Measurements from ENCODE around the gene MARCHF10. TPM values are rescaled to one million over a fixed set of nuclear protein-coding genes. Genes with fewer than 3 reads are reported as not detected.
A peak's percentile ranks its signal among the peaks of the same experiment; 100 is the strongest.

The MARCHF10 gene
- total RNA-seq, 1 donor from 2014 or later, result not detected

DNA sequence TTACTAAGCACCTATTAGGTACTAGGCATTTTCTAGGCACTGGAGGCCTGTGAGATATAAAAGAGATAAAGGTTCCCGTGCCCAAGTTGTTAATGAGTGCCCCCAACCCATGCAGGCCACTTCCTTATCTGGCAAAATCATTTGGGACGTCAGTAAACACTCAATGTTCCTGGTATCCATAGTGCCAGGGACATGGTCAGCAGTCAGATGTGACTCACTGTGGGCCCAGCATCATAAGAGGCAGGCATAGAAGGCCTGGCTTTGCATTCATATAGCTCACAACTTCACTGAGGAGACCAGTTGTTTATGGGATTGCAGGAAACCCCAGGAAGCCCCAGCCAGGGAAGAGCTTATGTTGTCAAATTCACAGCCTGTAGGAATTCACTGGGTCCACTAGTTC is 99.5 kb downstream of the MARCHF10 start:
- intact Hi-C loops (cut with micrococcal nuclease), result loop anchor here (5.0 kb wide), 1 partner anchor 259 kb away; the partner anchor contains the start of gene TANC2
- TF ChIP-seq, protein P1, sequence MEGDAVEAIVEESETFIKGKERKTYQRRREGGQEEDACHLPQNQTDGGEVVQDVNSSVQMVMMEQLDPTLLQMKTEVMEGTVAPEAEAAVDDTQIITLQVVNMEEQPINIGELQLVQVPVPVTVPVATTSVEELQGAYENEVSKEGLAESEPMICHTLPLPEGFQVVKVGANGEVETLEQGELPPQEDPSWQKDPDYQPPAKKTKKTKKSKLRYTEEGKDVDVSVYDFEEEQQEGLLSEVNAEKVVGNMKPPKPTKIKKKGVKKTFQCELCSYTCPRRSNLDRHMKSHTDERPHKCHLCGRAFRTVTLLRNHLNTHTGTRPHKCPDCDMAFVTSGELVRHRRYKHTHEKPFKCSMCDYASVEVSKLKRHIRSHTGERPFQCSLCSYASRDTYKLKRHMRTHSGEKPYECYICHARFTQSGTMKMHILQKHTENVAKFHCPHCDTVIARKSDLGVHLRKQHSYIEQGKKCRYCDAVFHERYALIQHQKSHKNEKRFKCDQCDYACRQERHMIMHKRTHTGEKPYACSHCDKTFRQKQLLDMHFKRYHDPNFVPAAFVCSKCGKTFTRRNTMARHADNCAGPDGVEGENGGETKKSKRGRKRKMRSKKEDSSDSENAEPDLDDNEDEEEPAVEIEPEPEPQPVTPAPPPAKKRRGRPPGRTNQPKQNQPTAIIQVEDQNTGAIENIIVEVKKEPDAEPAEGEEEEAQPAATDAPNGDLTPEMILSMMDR (IDR thresholded peaks at IDR 0.05; ENCODE audit: borderline replicate concordance), result no peak
- no peak for DNase-seq

GRCh38 chr17:62707425-62707739 is 100.7 kb downstream of the MARCHF10 start:
- peaks cover 37% of the 10 kb centered on the region for H3K4me1 ChIP-seq
- peaks cover 19% of the 10 kb centered on the region for H3K27me3 ChIP-seq (ENCODE audit: low read depth)
- peaks cover 7% of the 10 kb centered on the region for H3K9me3 ChIP-seq (replicated peaks)
- H3K27ac ChIP-seq (replicated peaks), result no peak overlapping the region
- TF ChIP-seq, protein P1 (IDR thresholded peaks at IDR 0.05; ENCODE audit: borderline replicate concordance), result no peak
- no peak overlapping the region for H3K4me3 ChIP-seq
- no peaks in the 10 kb centered on the region for H3K36me3 ChIP-seq
- DNase-seq, result no peak
- intact Hi-C loops (cut with micrococcal nuclease), result loop anchor here (5.0 kb wide), 1 partner anchor 260 kb away; the partner anchor contains the start of gene TANC2

More for the DNA sequence above, 99.5 kb downstream of the MARCHF10 start:
- peaks cover 33% of the 10 kb centered on the region for H3K4me1 ChIP-seq
- H3K9me3 ChIP-seq (replicated peaks), result peaks cover 7% of the 10 kb centered on the region
- H3K36me3 ChIP-seq, result no peaks in the 10 kb centered on the region
- peaks cover 10% of the 10 kb centered on the region for H3K27me3 ChIP-seq (ENCODE audit: low read depth)
- no peak overlapping the region for H3K4me3 ChIP-seq
- no peak overlapping the region for H3K27ac ChIP-seq (replicated peaks)

- Histone ChIP-seq H3K36me3 (no peaks in the 10 kb centered on the region), H3K9me3 (replicated peaks) (peaks cover 7% of the 10 kb centered on the region), H3K27ac (replicated peaks) (peak overlapping the region; percentile 90), H3K4me3 (no peak overlapping the region), H3K27me3 (ENCODE audit: low read depth) (peaks cover 23% of the 10 kb centered on the region), H3K4me1 (peaks cover 37% of the 10 kb centered on the region)
- intact Hi-C loops (cut with micrococcal nuclease), result loop anchor here (5.0 kb wide), 1 partner anchor 260 kb away; the partner anchor contains the start of gene TANC2
- no peak for DNase-seq
- TF ChIP-seq, protein P1 (IDR thresholded peaks at IDR 0.05; ENCODE audit: borderline replicate concordance), result no peak
Observed at GRCh38 chr17:62706598-62707424, 101.3 kb downstream of the MARCHF10 start.

- Histone ChIP-seq H3K27ac (replicated peaks) (peak overlapping the region; percentile 90), H3K27me3 (ENCODE audit: low read depth) (peaks cover 31% of the 10 kb centered on the region), H3K4me3 (peak overlapping the region; percentile 78), H3K9me3 (replicated peaks) (peaks cover 7% of the 10 kb centered on the region), H3K36me3 (no peaks in the 10 kb centered on the region), H3K4me1 (peaks cover 37% of the 10 kb centered on the region)
- DNase-seq, result no peak
- TF ChIP-seq, protein P1 (IDR thresholded peaks at IDR 0.05; ENCODE audit: borderline replicate concordance), result no peak
- intact Hi-C loops (cut with micrococcal nuclease), result loop anchor here (5.0 kb wide), 1 partner anchor 261 kb away; the partner anchor contains the start of gene TANC2
Observed at GRCh38 chr17:62705778-62706597, 102.1 kb downstream of the MARCHF10 start.

DNA sequence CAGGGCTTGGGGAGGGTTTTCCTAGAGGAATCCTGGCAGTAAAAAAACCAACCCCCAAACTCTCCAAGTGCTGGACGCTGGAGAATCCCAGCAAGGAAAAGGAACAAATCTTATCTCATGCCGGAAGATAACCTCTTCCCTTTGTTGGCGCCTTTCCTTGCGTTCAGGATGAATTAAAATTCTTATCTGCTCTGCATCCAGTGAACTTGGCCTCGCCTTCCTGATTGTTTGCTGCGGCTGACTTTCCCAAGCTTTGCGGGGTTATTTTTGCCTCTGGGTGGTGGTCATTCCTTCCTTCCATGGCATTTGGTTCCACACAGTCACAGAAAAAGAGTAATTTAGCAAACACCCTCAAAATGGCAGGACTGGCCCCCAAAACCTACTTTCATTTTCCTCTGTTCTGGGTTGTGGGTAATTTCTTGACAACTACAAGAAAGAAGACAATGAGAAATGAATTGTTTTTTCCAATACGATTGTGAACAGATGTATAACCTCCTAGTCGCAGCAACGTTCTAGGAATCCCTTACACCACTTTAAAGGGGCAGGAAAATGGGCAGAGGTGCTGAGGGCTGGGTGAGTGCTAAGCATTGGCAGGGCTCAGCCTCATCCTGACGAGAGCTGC is 102.8 kb downstream of the MARCHF10 start:
- DNase-seq, result no peak

More for the DNA sequence above, 102.8 kb downstream of the MARCHF10 start:
- Histone ChIP-seq H3K36me3 (no peaks in the 10 kb centered on the region), H3K27me3 (ENCODE audit: low read depth) (peaks cover 31% of the 10 kb centered on the region), H3K9me3 (replicated peaks) (peaks cover 7% of the 10 kb centered on the region), H3K27ac (replicated peaks) (peak overlapping the region; percentile 90), H3K4me3 (peak overlapping the region; percentile 78), H3K4me1 (peaks cover 37% of the 10 kb centered on the region)
- TF ChIP-seq, protein P1 (IDR thresholded peaks at IDR 0.05; ENCODE audit: borderline replicate concordance), result no peak
- intact Hi-C loops (cut with micrococcal nuclease), result loop anchor here (5.0 kb wide), 1 partner anchor 262 kb away; the partner anchor contains the start of gene TANC2

Data from left ventricle myocardium inferior (tissue), 1 donor.